ENCODE results near the gene TRAF6.

DNA sequence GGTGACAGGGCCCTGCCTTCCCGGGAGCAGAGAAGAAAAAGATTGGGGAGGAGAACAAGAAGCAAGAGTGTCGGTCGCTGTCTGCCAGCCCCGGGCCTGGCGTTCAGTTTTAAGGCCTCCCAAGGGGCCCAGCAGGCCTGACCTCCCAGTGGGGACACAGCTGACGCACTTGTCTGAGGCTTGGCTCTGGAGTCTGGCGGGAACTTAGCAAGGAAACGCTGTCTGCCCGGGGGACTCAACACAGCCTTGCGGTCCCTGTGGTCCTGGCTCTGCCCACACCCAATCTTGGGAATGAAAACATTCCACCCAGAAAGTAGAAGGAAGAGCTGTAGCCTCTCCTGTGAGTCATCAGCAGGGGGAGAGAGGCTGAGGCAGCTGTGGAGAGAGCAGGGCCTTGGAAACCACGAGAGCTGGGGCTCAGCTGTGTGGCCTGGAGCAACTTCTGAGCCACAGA is 54.4 kb downstream of the TRAF6 start:
- TF ChIP-seq, protein P1, sequence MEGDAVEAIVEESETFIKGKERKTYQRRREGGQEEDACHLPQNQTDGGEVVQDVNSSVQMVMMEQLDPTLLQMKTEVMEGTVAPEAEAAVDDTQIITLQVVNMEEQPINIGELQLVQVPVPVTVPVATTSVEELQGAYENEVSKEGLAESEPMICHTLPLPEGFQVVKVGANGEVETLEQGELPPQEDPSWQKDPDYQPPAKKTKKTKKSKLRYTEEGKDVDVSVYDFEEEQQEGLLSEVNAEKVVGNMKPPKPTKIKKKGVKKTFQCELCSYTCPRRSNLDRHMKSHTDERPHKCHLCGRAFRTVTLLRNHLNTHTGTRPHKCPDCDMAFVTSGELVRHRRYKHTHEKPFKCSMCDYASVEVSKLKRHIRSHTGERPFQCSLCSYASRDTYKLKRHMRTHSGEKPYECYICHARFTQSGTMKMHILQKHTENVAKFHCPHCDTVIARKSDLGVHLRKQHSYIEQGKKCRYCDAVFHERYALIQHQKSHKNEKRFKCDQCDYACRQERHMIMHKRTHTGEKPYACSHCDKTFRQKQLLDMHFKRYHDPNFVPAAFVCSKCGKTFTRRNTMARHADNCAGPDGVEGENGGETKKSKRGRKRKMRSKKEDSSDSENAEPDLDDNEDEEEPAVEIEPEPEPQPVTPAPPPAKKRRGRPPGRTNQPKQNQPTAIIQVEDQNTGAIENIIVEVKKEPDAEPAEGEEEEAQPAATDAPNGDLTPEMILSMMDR (IDR thresholded peaks at IDR 0.05) = no peak
- no peak for TF ChIP-seq POLR2A (IDR thresholded peaks at IDR 0.05)
- no peak for TF ChIP-seq EP300 (IDR thresholded peaks at IDR 0.05)
- TF ChIP-seq POLR2AphosphoS5 (IDR thresholded peaks at IDR 0.05) = peak in 3 of 4 donors; percentile 33 to 47 (median 37)

Data from sigmoid colon (tissue), 4 donors.